ENCODE data around the gene MICAL2.
"Not testable (repeated sequence)": the region's sequence is repeated elsewhere in the genome, so short reads cannot be mapped to it uniquely, and the experiment has no call there.

- TF ChIP-seq POLR2AphosphoS5 (IDR thresholded peaks at IDR 0.05; ENCODE audit: low read length); YY1 (IDR thresholded peaks at IDR 0.05; ENCODE audit: low read depth, low read length); NFYB (IDR thresholded peaks at IDR 0.05; ENCODE audit: insufficient read depth, low read depth, low read length); POLR2A (IDR thresholded peaks at IDR 0.05; ENCODE audit: low read depth, low read length); RB1 (IDR thresholded peaks at IDR 0.05; ENCODE audit: borderline replicate concordance); USF1 (IDR thresholded peaks at IDR 0.05; ENCODE audit: borderline replicate concordance, extremely low read length, insufficient read depth, low read depth, low read length); CTCF (IDR thresholded peaks at IDR 0.05 in 2 of 3, conservative IDR thresholded peaks at IDR 0.05 in 1 of 3; ENCODE audit: control insufficient read depth in 2 of 3, extremely low read depth in 1 of 3, insufficient read depth in 1 of 3, low read depth in 3 of 3, low read length in 3 of 3); RBBP5 (conservative IDR thresholded peaks at IDR 0.05); RELB (IDR thresholded peaks at IDR 0.05; ENCODE audit: low read depth); EZH2 (IDR thresholded peaks at IDR 0.05; ENCODE audit: borderline replicate concordance, control insufficient read depth, low read depth, low read length); MAX (IDR thresholded peaks at IDR 0.05; ENCODE audit: low read depth, low read length); JUND (IDR thresholded peaks at IDR 0.05; ENCODE audit: low read depth, low read length); IRF3 (IDR thresholded peaks at IDR 0.05): not testable (repeated sequence)
Measured at GRCh38 chr11:12146678-12147077, 36.3 kb downstream of the MICAL2 start.
